GM18907 (cell line): ENCODE data around the gene RBMS3.

Experiments used
- ATAC-seq: cut with Tn5 transposase; IDR thresholded peaks from one replicate; pipeline ENCODE4 v1.9.1; 2021; ENCODE audit warnings: mild to moderate bottlenecking, moderate library complexity; ENCODE audit not compliant: unreplicated experiment

Gene RBMS3

GRCh38 chr3:29606416-29606815 lies 325.5 kb downstream of the RBMS3 start:
- no peak for ATAC-seq

- no peak for ATAC-seq
Observed at GRCh38 chr3:29608414-29609327, 327.8 kb downstream of the RBMS3 start.

- ATAC-seq = no peak
Observed at GRCh38 chr3:29609328-29609811, 328.5 kb downstream of the RBMS3 start.

GRCh38 chr3:29610781-29611180 lies 329.9 kb downstream of the RBMS3 start:
- ATAC-seq = no peak

- ATAC-seq = no peak
Observed at GRCh38 chr3:29611252-29611651, 330.4 kb downstream of the RBMS3 start.

- no peak for ATAC-seq
Observed at GRCh38 chr3:29612536-29612935, 331.7 kb downstream of the RBMS3 start.

- ATAC-seq = no peak
Observed at GRCh38 chr3:29614954-29615353, 334.1 kb downstream of the RBMS3 start.

GRCh38 chr3:29618395-29619282 lies 337.8 kb downstream of the RBMS3 start:
- no peak for ATAC-seq

GRCh38 chr3:29619676-29620075 lies 338.8 kb downstream of the RBMS3 start:
- ATAC-seq = no peak

GRCh38 chr3:29627136-29628117 lies 346.6 kb downstream of the RBMS3 start:
- no peak for ATAC-seq

GRCh38 chr3:29628795-29629194 lies 347.9 kb downstream of the RBMS3 start:
- no peak for ATAC-seq

GRCh38 chr3:29635888-29636287 lies 355.0 kb downstream of the RBMS3 start:
- ATAC-seq = no peak

- ATAC-seq = no peak
Observed at GRCh38 chr3:29637068-29637467, 356.2 kb downstream of the RBMS3 start.

- ATAC-seq = no peak
Observed at GRCh38 chr3:29639578-29640290, 358.9 kb downstream of the RBMS3 start.

- no peak for ATAC-seq
Observed at GRCh38 chr3:29642393-29643033, 361.6 kb downstream of the RBMS3 start.

GRCh38 chr3:29643034-29643425 lies 362.2 kb downstream of the RBMS3 start:
- no peak for ATAC-seq

GRCh38 chr3:29644261-29644660 lies 363.4 kb downstream of the RBMS3 start:
- ATAC-seq = no peak

GRCh38 chr3:29644956-29645636 lies 364.2 kb downstream of the RBMS3 start:
- ATAC-seq = no peak

- ATAC-seq = no peak
Observed at GRCh38 chr3:29646043-29646442, 365.2 kb downstream of the RBMS3 start.
